HG02884 (cell line): ENCODE measurements around the gene SPRTN.
A peak's percentile ranks its signal among the peaks of the same experiment; 100 is the strongest.

Experiments used
- ATAC-seq: cut with Tn5 transposase; IDR thresholded peaks from one replicate; pipeline ENCODE4 v1.9.1; 2021; ENCODE audit warnings: mild to moderate bottlenecking, moderate library complexity; ENCODE audit not compliant: unreplicated experiment

Gene SPRTN

GRCh38 chr1:231376101-231376500, 38.0 kb downstream of the SPRTN start:
- ATAC-seq: no peak

GRCh38 chr1:231376875-231377549, 38.9 kb downstream of the SPRTN start:
- peak; percentile 65 for ATAC-seq

- no peak for ATAC-seq
Measured at GRCh38 chr1:231381729-231382128, 43.6 kb downstream of the SPRTN start.

- ATAC-seq: no peak
Measured at GRCh38 chr1:231382426-231382825, 44.3 kb downstream of the SPRTN start.

GRCh38 chr1:231383159-231383860, 45.2 kb downstream of the SPRTN start:
- no peak for ATAC-seq

GRCh38 chr1:231384696-231385415, 46.8 kb downstream of the SPRTN start:
- ATAC-seq: no peak

- no peak for ATAC-seq
Measured at GRCh38 chr1:231385416-231385748, 47.3 kb downstream of the SPRTN start.

- no peak for ATAC-seq
Measured at GRCh38 chr1:231386466-231386865, 48.4 kb downstream of the SPRTN start.

GRCh38 chr1:231387770-231388669, 49.9 kb downstream of the SPRTN start:
- ATAC-seq: no peak

GRCh38 chr1:231390071-231390470, 52.0 kb downstream of the SPRTN start:
- ATAC-seq: no peak

- no peak for ATAC-seq
Measured at GRCh38 chr1:231392389-231393131, 54.5 kb downstream of the SPRTN start.

GRCh38 chr1:231393668-231394067, 55.6 kb downstream of the SPRTN start:
- no peak for ATAC-seq

- no peak for ATAC-seq
Measured at GRCh38 chr1:231395076-231395997, 57.2 kb downstream of the SPRTN start.

GRCh38 chr1:231395998-231396390, 57.9 kb downstream of the SPRTN start:
- no peak for ATAC-seq

- no peak for ATAC-seq
Measured at GRCh38 chr1:231396643-231397042, 58.5 kb downstream of the SPRTN start.

GRCh38 chr1:231397886-231398671, 60.0 kb downstream of the SPRTN start:
- no peak for ATAC-seq

GRCh38 chr1:231401478-231401877, 63.4 kb downstream of the SPRTN start:
- no peak for ATAC-seq

- ATAC-seq: no peak
Measured at GRCh38 chr1:231404318-231404717, 66.2 kb downstream of the SPRTN start.
